Erythroblast (primary cell): Measurements from ENCODE around the gene B4GALNT4.

Experiments used
- GATA1 ChIP-seq: IDR thresholded peaks from 2 replicates; pipeline ENCODE4 v1.6.1; 2011; ENCODE audit warnings: low read depth, mild to moderate bottlenecking, control low read depth, low read length, moderate library complexity
- POLR2A ChIP-seq: IDR thresholded peaks from 2 replicates; pipeline ENCODE4 v1.6.1; 2011; ENCODE audit warnings: mild to moderate bottlenecking, low read length

DNA sequence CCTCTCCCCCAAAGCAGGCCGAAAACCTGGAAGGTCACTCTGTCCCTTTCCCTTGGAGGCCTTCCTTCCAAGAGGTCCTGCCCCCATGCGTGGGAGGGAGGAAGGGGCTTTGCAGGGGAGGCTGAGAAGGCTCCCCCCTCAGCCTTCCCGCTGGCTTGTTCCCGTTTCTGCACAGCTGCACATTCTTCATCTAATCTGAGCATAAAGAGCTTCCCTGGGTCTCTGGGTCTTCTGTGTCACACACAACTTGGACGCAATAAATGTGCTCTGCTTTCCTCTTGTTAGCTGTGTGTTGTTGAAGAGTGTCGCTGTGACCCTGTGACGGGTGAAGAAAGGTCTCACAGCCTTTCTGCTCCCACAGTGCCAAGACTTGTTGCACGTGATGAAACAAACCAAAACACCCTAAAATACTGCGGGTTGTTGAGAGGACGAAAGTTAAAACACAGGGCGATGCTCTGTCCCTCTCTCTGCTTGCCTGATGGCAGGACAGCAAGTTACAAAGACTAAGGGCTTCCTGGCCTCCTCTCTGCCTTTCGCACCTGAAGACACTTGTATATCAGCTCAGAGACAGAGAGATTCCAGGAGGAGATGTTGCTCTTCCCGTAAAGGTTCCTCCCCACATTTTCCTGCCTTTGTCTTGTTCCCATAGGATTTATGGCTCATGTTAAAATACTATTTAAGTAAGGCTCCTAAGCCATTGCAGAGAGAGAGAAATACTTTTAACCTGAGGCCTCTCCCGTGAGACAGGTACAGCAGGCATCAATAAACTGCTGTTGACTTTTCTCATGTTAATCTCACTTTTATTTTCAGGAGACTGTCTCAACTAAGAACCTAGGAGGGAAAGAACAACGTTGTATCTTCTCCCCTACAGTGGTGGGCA lies 33.3 kb upstream of the B4GALNT4 start:
- TF ChIP-seq POLR2A (no peak), GATA1 (no peak)
